Esophagus squamous epithelium (tissue), 5 donors: Measurements from ENCODE around the gene LMNTD2. TPM values are rescaled to one million over a fixed set of nuclear protein-coding genes. Genes with fewer than 3 reads are reported as not detected.
"Not testable (repeated sequence)": the region's sequence is repeated elsewhere in the genome, so short reads cannot be mapped to it uniquely, and the experiment has no call there.

Experiments used
- DNase-seq: peaks from one replicate; lab custom pipeline; 2025; lab: John Stamatoyannopoulos, UW
- H3K27ac ChIP-seq, 4 donors: fragments of 200-600 bp; sonication (generic); one replicate each; pipeline ENCODE4 v1.5.1; 2016 to 2019; ENCODE audit warnings: mild to moderate bottlenecking in 1 of 4
- H3K27me3 ChIP-seq, 4 donors: fragments of 200-600 bp; sonication (generic); 1 replicate in 3 of 4; 2 replicates in 1 of 4; pipeline versions ENCODE4 v1.5.1 to v1.6.0; 2017 to 2021; ENCODE audit warnings: antibody characterized with exemption in 1 of 4
- H3K36me3 ChIP-seq, 3 donors: fragments of 200-600 bp; sonication (generic); one replicate each; pipeline ENCODE4 v1.5.1; 2016 to 2019
- H3K4me1 ChIP-seq, 3 donors: fragments of 200-600 bp; sonication (generic); one replicate each; pipeline ENCODE4 v1.5.1; 2017 to 2019
- H3K4me3 ChIP-seq, 4 donors: fragments of 200-600 bp; sonication (generic); 1 replicate in 3 of 4; 2 replicates in 1 of 4; pipeline ENCODE4 v1.5.1; 2016 to 2019; ENCODE audit warnings: mild to moderate bottlenecking in 2 of 4, moderate library complexity in 1 of 4
- H3K9me3 ChIP-seq, 3 donors: fragments of 200-600 bp; sonication (generic); one replicate each; pipeline ENCODE4 v1.5.1; 2016 to 2019
- POLR2A ChIP-seq, 4 donors: fragments of 450-650 bp; IDR thresholded peaks; one replicate each; pipeline ENCODE4 v1.6.1; 2017; ENCODE audit warnings: antibody characterized with exemption in 4 of 4, mild to moderate bottlenecking in 4 of 4, moderate library complexity in 3 of 4
- WGBS, 2 donors: methylation state at CpG; one replicate each; pipeline ENCODE4 v1.1.5; 2018; 5-methylcytosine and 5-hydroxymethylcytosine counted together
- intact Hi-C: fragments of 100-400 bp; cut with DNase I; formaldehyde crosslinking; loops from one replicate; pipeline ENCODE4 v1.15.0; 2022
- total RNA-seq, 4 donors: library from RNA; depleted of rRNA; stranded (reverse); fragments of >200 nt; gene quantifications; one replicate each; pipeline ENCODE4 v1.1.0, GENCODE V29; 2016
- TF ChIP-seq, protein P1 (sequence below), 6 experiments: fragments of 450-650 bp in 4 of 6; fragments of 200-600 bp in 2 of 6; sonication (generic) in 2 of 6; IDR thresholded peaks; one replicate each; pipeline ENCODE4 v1.5.1; 2016 to 2019; ENCODE audit warnings: antibody characterized with exemption in 6 of 6, mild to moderate bottlenecking in 4 of 6, moderate library complexity in 4 of 6
- donor health status: DM: yes; HTN: yes; CAD: no.

Gene LMNTD2
- total RNA-seq, 4 donors from 2014 or later = 2.1 to 4.6 (median 3.8) TPM

- TF ChIP-seq POLR2A (IDR thresholded peaks at IDR 0.05) = no peak
- TF ChIP-seq, protein P1, sequence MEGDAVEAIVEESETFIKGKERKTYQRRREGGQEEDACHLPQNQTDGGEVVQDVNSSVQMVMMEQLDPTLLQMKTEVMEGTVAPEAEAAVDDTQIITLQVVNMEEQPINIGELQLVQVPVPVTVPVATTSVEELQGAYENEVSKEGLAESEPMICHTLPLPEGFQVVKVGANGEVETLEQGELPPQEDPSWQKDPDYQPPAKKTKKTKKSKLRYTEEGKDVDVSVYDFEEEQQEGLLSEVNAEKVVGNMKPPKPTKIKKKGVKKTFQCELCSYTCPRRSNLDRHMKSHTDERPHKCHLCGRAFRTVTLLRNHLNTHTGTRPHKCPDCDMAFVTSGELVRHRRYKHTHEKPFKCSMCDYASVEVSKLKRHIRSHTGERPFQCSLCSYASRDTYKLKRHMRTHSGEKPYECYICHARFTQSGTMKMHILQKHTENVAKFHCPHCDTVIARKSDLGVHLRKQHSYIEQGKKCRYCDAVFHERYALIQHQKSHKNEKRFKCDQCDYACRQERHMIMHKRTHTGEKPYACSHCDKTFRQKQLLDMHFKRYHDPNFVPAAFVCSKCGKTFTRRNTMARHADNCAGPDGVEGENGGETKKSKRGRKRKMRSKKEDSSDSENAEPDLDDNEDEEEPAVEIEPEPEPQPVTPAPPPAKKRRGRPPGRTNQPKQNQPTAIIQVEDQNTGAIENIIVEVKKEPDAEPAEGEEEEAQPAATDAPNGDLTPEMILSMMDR (IDR thresholded peaks at IDR 0.05) = no peak
- DNase-seq = no peak
- H3K4me1 ChIP-seq = peaks cover 41 to 64% (median 43%) of the 10 kb centered on the region in 3 donors
- H3K36me3 ChIP-seq = peaks cover 0 to 9% (median 4%) of the 10 kb centered on the region in 3 donors
- H3K27ac ChIP-seq = peak overlapping the region; percentile 94 to 99 (median 96)
- peaks cover 0 to 9% (median 0%) of the 10 kb centered on the region in 4 donors for H3K27me3 ChIP-seq
- WGBS, 2 donors = 10 to 16% methylated on average over 12 to 16 of the region's 48 CpGs
- intact Hi-C loops = loop anchor here (5.0 kb wide), 1 partner anchor 35 kb away; no protein-coding TSS in a partner anchor
- peak overlapping the region; percentile 73 to 97 (median 82) for H3K4me3 ChIP-seq
- no peaks in the 10 kb centered on the region for H3K9me3 ChIP-seq
These were observed 16.5 kb upstream of the LMNTD2 start for GRCh38 chr11:576811-577610.

DNA sequence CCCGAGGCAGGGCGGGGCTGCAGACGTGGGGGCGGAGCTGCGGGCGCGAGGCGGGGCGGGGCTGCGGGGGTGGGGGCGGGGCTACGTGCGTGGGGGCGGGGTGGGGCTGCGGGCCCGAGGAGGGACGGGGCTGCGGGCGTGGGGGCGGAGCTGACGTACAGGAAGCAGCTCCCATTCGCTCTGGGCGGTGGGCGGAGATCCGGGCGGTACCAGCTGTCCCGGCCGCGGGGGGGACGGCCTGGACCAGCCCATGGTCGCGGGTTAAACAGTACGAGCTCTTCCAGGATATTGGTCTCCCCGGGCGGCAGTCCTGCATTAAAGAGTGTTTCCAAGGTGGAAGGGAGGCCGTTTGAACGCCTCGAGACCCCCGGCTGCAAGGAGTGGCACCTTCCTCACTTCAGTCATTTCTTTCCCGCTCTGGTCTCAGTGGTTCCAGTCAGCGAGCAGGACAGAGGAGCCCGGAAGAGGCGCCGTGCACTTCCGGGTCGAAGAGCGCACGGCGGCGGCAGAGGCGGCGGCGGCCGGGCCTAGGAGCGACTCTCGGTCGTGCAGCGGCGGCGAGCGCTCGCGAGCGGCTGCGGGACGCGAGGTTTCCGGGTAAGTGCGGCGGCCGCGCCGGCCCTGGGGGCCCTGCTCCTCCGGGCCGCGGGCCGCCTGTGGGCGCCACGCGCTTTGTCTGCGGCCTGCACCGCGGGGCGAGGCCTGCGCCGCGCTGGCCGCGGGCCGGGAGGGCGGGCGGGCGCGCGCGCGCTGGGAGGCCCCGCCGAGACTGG lies 15.6 kb upstream of the LMNTD2 start, which contains the start of gene PHRF1:
Gene PHRF1 (plus strand): TSS at position 475 of the 773 bp plus-strand sequence. CDS start 5,043 bp downstream, outside the sequence.
- Histone ChIP-seq H3K36me3 (peaks cover 0 to under 1% (median 0%) of the 10 kb centered on the region in 3 donors), H3K4me1 (peaks cover 41 to 60% (median 43%) of the 10 kb centered on the region in 3 donors), H3K4me3 (peak within 1 kb of the TSS; percentile 73 to 97 (median 82)), H3K9me3 (no peaks in the 10 kb centered on the region), H3K27me3 (peaks cover 0 to 9% (median 0%) of the 10 kb centered on the region in 4 donors), H3K27ac (peak within 1 kb of the TSS; percentile 94 to 99 (median 96))
- intact Hi-C loops = loop anchor here (5.0 kb wide), 1 partner anchor 36 kb away; no protein-coding TSS in a partner anchor
- peak in 3 of 4 donors; percentile 59 to 91 (median 76) for TF ChIP-seq POLR2A (IDR thresholded peaks at IDR 0.05)
- TF ChIP-seq, protein P1 (IDR thresholded peaks at IDR 0.05) = peak in 1 of 6 experiments; percentile 19
- 0% methylated on average over 8 to 10 of the region's 99 CpGs for WGBS, 2 donors
- DNase-seq = peak; percentile 74

GRCh38 chr11:575313-575995 lies 14.9 kb upstream of the LMNTD2 start:
- H3K4me3 ChIP-seq = peak overlapping the region; percentile 58 to 97 (median 74)
- intact Hi-C loops = loop anchor here (5.0 kb wide), 1 partner anchor 37 kb away; no protein-coding TSS in a partner anchor
- no peaks in the 10 kb centered on the region for H3K36me3 ChIP-seq
- peak in 1 of 4 donors; percentile 62 for TF ChIP-seq POLR2A (IDR thresholded peaks at IDR 0.05)
- TF ChIP-seq, protein P1 (IDR thresholded peaks at IDR 0.05) = no peak
- 0% methylated on average over 2 of the region's 81 CpGs; no CpG with 5 or more reads in 1 of the 2 donors for WGBS, 2 donors
- H3K27me3 ChIP-seq = peaks cover 0 to 9% (median 0%) of the 10 kb centered on the region in 4 donors
- peaks cover 40 to 54% (median 43%) of the 10 kb centered on the region in 3 donors for H3K4me1 ChIP-seq
- DNase-seq = no peak
- no peaks in the 10 kb centered on the region for H3K9me3 ChIP-seq
- H3K27ac ChIP-seq = peak overlapping the region; percentile 73 to 89 (median 82)

DNA sequence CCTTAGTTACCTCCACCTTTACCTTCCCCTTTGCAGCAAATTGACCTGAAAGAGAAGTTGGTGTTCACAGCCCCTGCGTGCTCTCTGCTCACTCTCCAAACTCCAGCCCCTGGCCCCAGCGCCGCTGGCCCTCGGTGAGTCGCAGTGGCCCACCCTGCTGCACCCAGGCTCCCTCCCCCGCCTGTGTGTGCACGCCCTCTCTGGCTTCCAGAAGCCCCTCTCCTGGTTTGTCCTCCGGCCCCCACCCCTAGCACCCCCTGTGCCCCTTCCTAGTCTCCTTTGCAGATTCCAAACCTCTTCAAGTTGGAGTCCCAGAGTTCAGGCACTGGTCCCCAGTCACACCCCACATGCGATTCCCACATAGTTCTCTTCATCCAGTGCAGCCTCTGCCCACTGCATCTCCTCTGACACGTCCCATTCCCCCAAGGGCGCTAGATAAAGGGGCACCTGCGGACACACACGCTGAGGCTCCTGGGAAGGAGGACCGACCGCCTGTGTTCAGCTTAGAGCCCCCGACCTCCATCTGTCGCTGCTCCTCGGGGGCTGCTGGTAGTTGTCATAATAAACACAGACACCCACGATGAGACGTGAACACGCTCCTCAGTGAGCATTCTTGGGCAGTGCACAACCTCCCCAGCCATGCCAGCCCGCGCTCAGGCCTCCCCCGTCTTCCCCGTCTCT lies 14.2 kb upstream of the LMNTD2 start:
- Histone ChIP-seq H3K4me3 (peak overlapping the region; percentile 58 to 97 (median 74)), H3K9me3 (no peaks in the 10 kb centered on the region), H3K27ac (peak overlapping the region in 3 of 4 donors; percentile 73 to 89 (median 84)), H3K36me3 (no peaks in the 10 kb centered on the region), H3K27me3 (peaks cover 0 to 9% (median 0%) of the 10 kb centered on the region in 4 donors), H3K4me1 (peaks cover 34 to 52% (median 41%) of the 10 kb centered on the region in 3 donors)
- intact Hi-C loops = loop anchor here (5.0 kb wide), 1 partner anchor 38 kb away; no protein-coding TSS in a partner anchor
- 19 to 42% methylated on average over 13 to 18 of the region's 25 CpGs for WGBS, 2 donors
- no peak for DNase-seq
- TF ChIP-seq POLR2A (IDR thresholded peaks at IDR 0.05) = no peak
- TF ChIP-seq, protein P1 (IDR thresholded peaks at IDR 0.05) = no peak

DNA sequence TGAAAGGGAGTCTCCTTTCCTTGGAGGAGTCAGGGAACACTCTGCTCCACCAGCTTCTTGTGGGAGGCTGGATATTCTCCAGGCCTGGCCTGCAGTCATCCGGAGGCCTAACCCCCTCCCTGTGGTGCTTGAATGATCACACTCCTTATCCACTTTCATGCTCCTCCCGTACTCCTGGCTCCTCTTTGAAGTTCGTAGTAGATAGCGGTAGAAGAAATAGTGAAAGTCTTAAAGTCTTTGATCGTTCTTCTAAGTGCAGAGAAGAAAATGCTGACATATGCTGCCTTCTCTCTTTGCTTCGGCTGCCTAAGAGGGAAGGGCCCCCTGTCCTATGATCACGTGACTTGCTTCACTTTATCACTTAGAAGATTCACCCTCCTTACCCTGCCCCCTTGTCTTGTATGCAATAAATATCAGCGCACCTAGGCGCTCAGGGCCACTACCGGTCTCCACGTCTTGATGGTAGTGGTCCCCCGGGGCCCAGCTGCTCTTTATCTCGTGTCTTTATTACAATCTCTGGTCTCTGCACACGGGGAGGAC lies 13.6 kb upstream of the LMNTD2 start:
- 56 to 62% methylated on average over 11 of the region's 14 CpGs for WGBS, 2 donors
- DNase-seq, H3K9me3 ChIP-seq, H3K27me3 ChIP-seq, intact Hi-C loops, H3K36me3 ChIP-seq, H3K27ac ChIP-seq: not testable (repeated sequence)
- Histone ChIP-seq H3K4me1 (peaks cover 32 to 52% (median 40%) of the 10 kb centered on the region in 3 donors), H3K4me3 (peak overlapping the region in 2 of 4 donors; percentile 87 to 97)
